ENCODE results near the gene ATP8A2. TPM values are rescaled to one million over a fixed set of nuclear protein-coding genes. Genes with fewer than 3 reads are reported as not detected.

The ATP8A2 gene
- total and polyA plus RNA-seq, 10 of the 15 experiments (the other 5 are each of a cell fraction or from before 2014, with no cell fraction given) = 0.01 to 0.04 (median 0.04) TPM; not detected in 7

DNA sequence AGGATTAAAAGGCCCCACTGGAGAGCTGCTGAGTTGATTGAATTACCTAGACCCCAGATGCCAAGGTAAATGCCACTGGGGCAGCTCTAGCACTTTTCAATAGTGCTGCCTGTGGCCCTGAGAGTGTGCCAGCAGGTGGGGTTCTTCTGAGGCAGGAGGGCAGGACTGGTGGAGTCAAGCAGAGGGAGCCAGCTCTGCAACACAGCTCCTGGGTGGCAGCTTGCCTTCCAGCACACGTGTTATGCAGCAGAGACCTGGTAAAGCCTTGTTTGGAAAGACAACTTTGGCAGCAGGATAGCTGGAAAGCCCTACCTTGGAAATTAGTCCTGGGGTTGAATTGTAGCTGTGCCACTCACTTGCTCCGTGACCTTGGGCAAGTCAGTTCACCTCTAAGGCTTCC lies 306.6 kb downstream of the ATP8A2 start:
- Histone ChIP-seq H3K9me3 (replicated peaks; ENCODE audit: control insufficient read depth, insufficient read depth, low read length) (no peaks in the 10 kb centered on the region), H4K20me1 (ENCODE audit: control insufficient read depth, insufficient read depth) (no peaks in the 10 kb centered on the region), H3K4me1 (ENCODE audit: control insufficient read depth, insufficient read depth, low read length) (no peaks in the 10 kb centered on the region), H3K79me2 (ENCODE audit: control insufficient read depth, insufficient read depth, low read length) (no peaks in the 10 kb centered on the region), H3K9ac (ENCODE audit: control insufficient read depth, insufficient read depth, low read length) (no peak overlapping the region), H3K36me3 (ENCODE audit: control insufficient read depth in 2 of 2, insufficient read depth in 2 of 2, low read length in 1 of 2) (no peaks in the 10 kb centered on the region), H2AFZ (ENCODE audit: control insufficient read depth, low read depth, low read length) (no peak overlapping the region), H3K27ac (ENCODE audit: control insufficient read depth, insufficient read depth) (no peak overlapping the region), H3K27me3 (replicated peaks in 1 of 2; ENCODE audit: control insufficient read depth in 2 of 2, insufficient read depth in 2 of 2, low read length in 1 of 2) (no peaks in the 10 kb centered on the region), H3K4me2 (ENCODE audit: control insufficient read depth, insufficient read depth) (no peak overlapping the region), H3K4me3 (no peak overlapping the region)
- ATAC-seq (no peak), FAIRE-seq (no peak), DNase-seq (ENCODE audit: low read depth, low spot score) (no peak)
- intact Hi-C loops (cut with micrococcal nuclease; ENCODE audit: unreplicated experiment) (no loop called here), in situ Hi-C loops (cut with MboI) (no loop called here)
- 3% methylated on average over 2 of the region's 2 CpGs for WGBS (ENCODE audit: insufficient coverage, insufficient replicate concordance, low lambda C conversion rate, missing lambda C conversion rate)
- no TSS peak for BruUV-seq (replicated peaks)
- no peak for TF ChIP-seq HDAC6 (IDR thresholded peaks at IDR 0.05; ENCODE audit: unreplicated experiment)
- TF ChIP-seq, protein P1, sequence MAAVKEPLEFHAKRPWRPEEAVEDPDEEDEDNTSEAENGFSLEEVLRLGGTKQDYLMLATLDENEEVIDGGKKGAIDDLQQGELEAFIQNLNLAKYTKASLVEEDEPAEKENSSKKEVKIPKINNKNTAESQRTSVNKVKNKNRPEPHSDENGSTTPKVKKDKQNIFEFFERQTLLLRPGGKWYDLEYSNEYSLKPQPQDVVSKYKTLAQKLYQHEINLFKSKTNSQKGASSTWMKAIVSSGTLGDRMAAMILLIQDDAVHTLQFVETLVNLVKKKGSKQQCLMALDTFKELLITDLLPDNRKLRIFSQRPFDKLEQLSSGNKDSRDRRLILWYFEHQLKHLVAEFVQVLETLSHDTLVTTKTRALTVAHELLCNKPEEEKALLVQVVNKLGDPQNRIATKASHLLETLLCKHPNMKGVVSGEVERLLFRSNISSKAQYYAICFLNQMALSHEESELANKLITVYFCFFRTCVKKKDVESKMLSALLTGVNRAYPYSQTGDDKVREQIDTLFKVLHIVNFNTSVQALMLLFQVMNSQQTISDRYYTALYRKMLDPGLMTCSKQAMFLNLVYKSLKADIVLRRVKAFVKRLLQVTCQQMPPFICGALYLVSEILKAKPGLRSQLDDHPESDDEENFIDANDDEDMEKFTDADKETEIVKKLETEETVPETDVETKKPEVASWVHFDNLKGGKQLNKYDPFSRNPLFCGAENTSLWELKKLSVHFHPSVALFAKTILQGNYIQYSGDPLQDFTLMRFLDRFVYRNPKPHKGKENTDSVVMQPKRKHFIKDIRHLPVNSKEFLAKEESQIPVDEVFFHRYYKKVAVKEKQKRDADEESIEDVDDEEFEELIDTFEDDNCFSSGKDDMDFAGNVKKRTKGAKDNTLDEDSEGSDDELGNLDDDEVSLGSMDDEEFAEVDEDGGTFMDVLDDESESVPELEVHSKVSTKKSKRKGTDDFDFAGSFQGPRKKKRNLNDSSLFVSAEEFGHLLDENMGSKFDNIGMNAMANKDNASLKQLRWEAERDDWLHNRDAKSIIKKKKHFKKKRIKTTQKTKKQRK (IDR thresholded peaks at IDR 0.05; ENCODE audit: low read depth, low read length) = no peak
- TF ChIP-seq HDGF (IDR thresholded peaks at IDR 0.05) = no peak
- TF ChIP-seq NRF1 (conservative IDR thresholded peaks at IDR 0.05; ENCODE audit: low read depth, low read length) = no peak
- TF ChIP-seq DPF2 (IDR thresholded peaks at IDR 0.05) = no peak
- no peak for TF ChIP-seq SREBF2 (IDR thresholded peaks at IDR 0.05; ENCODE audit: low read length)
- TF ChIP-seq FOXK2 (IDR thresholded peaks at IDR 0.05) = no peak
- TF ChIP-seq, protein P2, sequence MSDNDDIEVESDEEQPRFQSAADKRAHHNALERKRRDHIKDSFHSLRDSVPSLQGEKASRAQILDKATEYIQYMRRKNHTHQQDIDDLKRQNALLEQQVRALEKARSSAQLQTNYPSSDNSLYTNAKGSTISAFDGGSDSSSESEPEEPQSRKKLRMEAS (IDR thresholded peaks at IDR 0.05; ENCODE audit: low read depth, low read length) = no peak
- no peak for TF ChIP-seq TCF7 (IDR thresholded peaks at IDR 0.05; ENCODE audit: borderline replicate concordance)
- no peak for TF ChIP-seq HDAC2 (IDR thresholded peaks at IDR 0.05)
- no peak for TF ChIP-seq EP300 (IDR thresholded peaks at IDR 0.05; ENCODE audit: borderline replicate concordance in 1 of 2, control insufficient read depth in 1 of 2, low read depth in 2 of 2, low read length in 2 of 2)
- no peak for TF ChIP-seq POLR2AphosphoS5 (IDR thresholded peaks at IDR 0.05; ENCODE audit: low read length)
- ChIA-PET SMC1A (ENCODE audit: uncharacterized antibody, unreplicated experiment) (no interaction called here), RAD21 (ENCODE audit: unreplicated experiment) (no interaction called here), POLR2A (no interaction called here), CTCF (no interaction called here)

Data from GM12878 (cell line).